CD14-positive monocyte (primary cell): ENCODE results near the gene CFAP157. TPM values are rescaled to one million over a fixed set of nuclear protein-coding genes. Genes with fewer than 3 reads are reported as not detected.

Source experiments
- DNase-seq, 3 donors: peaks; one replicate each; pipeline ENCODE4 v3.0.0-alpha.2; 2011 to 2022
- H2AFZ ChIP-seq: 2 replicates; pipeline ENCODE4 v1.6.0; 2012; ENCODE audit warnings: mild to moderate bottlenecking, low read depth, low read length, inconsistent platforms; ENCODE audit not compliant: insufficient read depth, poor library complexity, severe bottlenecking
- H3K27ac ChIP-seq, 2 donors: 1 replicate in 1 of 2; 2 replicates in 1 of 2; pipeline ENCODE4 v1.5.1; 2012 to 2013; ENCODE audit warnings: low read length in 2 of 2, control low read depth in 1 of 2, inconsistent platforms in 1 of 2, low read depth in 1 of 2, mild to moderate bottlenecking in 1 of 2
- H3K27me3 ChIP-seq, 2 donors: one replicate each; pipeline versions ENCODE4 v1.6.0 to v1.6.1; 2011 to 2013; ENCODE audit warnings: low read length in 2 of 2; ENCODE audit not compliant: control insufficient read depth in 2 of 2, insufficient read depth in 2 of 2
- H3K36me3 ChIP-seq, 2 donors: replicated peaks in 1 of 2; 1 replicate in 1 of 2; 2 replicates in 1 of 2; pipeline versions ENCODE4 v1.5.1 to v1.6.1; 2012 to 2013; ENCODE audit warnings: low read length in 2 of 2, control low read depth in 1 of 2, inconsistent platforms in 1 of 2, mild to moderate bottlenecking in 1 of 2; ENCODE audit not compliant: insufficient read depth in 2 of 2, control insufficient read depth in 1 of 2
- H3K4me1 ChIP-seq, 2 donors: 1 replicate in 1 of 2; 2 replicates in 1 of 2; pipeline versions ENCODE4 v1.5.1 to v1.6.1; 2012 to 2013; ENCODE audit warnings: low read length in 2 of 2, control low read depth in 1 of 2, inconsistent platforms in 1 of 2, mild to moderate bottlenecking in 1 of 2, moderate library complexity in 1 of 2; ENCODE audit not compliant: insufficient read depth in 2 of 2, control insufficient read depth in 1 of 2
- H3K4me2 ChIP-seq: replicated peaks from 2 replicates; pipeline ENCODE3; 2012; ENCODE audit warnings: low read length, moderate library complexity, mild to moderate bottlenecking; ENCODE audit not compliant: poor library complexity, severe bottlenecking; ENCODE audit errors: extremely low read depth
- H3K4me3 ChIP-seq, 3 experiments: fragments of 200-600 bp in 1 of 3; sonication (generic) in 1 of 3; replicated peaks in 1 of 3; 1 replicate in 2 of 3; 2 replicates in 1 of 3; pipeline ENCODE4 v1.5.1; 2011 to 2013; ENCODE audit warnings: low read length in 3 of 3, mild to moderate bottlenecking in 3 of 3, control low read depth in 2 of 3, low read depth in 2 of 3, inconsistent platforms in 1 of 3, moderate library complexity in 1 of 3
- H3K79me2 ChIP-seq: 2 replicates; pipeline ENCODE4 v1.6.0; 2012; ENCODE audit warnings: mild to moderate bottlenecking, control low read depth, inconsistent platforms, low read length, moderate library complexity; ENCODE audit not compliant: insufficient read depth
- H3K9ac ChIP-seq: 2 replicates; pipeline ENCODE4 v1.6.0; 2017; ENCODE audit warnings: low read length, mild to moderate bottlenecking; ENCODE audit not compliant: insufficient read depth, poor library complexity, severe bottlenecking
- H3K9me3 ChIP-seq, 2 donors: replicated peaks in 1 of 2; 1 replicate in 1 of 2; 2 replicates in 1 of 2; pipeline versions ENCODE4 v1.5.1 to v1.6.1; 2012 to 2013; ENCODE audit warnings: low read length in 2 of 2, control low read depth in 1 of 2; ENCODE audit not compliant: control insufficient read depth in 1 of 2, insufficient read depth in 1 of 2
- H4K20me1 ChIP-seq: 2 replicates; pipeline ENCODE4 v1.6.0; 2012; ENCODE audit warnings: mild to moderate bottlenecking, low read length, control low read depth, moderate library complexity; ENCODE audit not compliant: insufficient read depth
- H3K27ac Mint-ChIP-seq, 7 donors: one replicate each; pipeline ENCODE4 v1.8.0; 2020; ENCODE audit warnings: mild to moderate bottlenecking in 7 of 7, mixed read lengths in 7 of 7, moderate library complexity in 6 of 7, inconsistent platforms in 2 of 7
- H3K27me3 Mint-ChIP-seq, 3 donors: one replicate each; pipeline ENCODE4 v1.8.0; 2021 to 2022; ENCODE audit warnings: low read depth in 3 of 3, mild to moderate bottlenecking in 3 of 3, mixed read lengths in 3 of 3, moderate library complexity in 3 of 3, inconsistent platforms in 1 of 3
- H3K36me3 Mint-ChIP-seq, 2 donors: one replicate each; pipeline ENCODE4 v1.8.0; 2020; ENCODE audit warnings: mixed read lengths in 2 of 2, inconsistent platforms in 1 of 2, mild to moderate bottlenecking in 1 of 2
- H3K4me1 Mint-ChIP-seq: one replicate; pipeline ENCODE4 v1.8.0; 2020; ENCODE audit warnings: mild to moderate bottlenecking, mixed read lengths
- H3K4me3 Mint-ChIP-seq, 2 donors: one replicate each; pipeline ENCODE4 v1.8.0; 2020; ENCODE audit warnings: mild to moderate bottlenecking in 2 of 2, mixed read lengths in 2 of 2, moderate library complexity in 1 of 2
- H3K9me3 Mint-ChIP-seq, 7 donors: one replicate each; pipeline ENCODE4 v1.8.0; 2020 to 2022; ENCODE audit warnings: mixed read lengths in 7 of 7, mild to moderate bottlenecking in 6 of 7, moderate library complexity in 6 of 7, inconsistent platforms in 2 of 7
- CTCF ChIP-seq: fragments of 200-600 bp; IDR thresholded peaks from one replicate; pipeline ENCODE4 v1.8.0; 2022; ENCODE audit warnings: antibody characterized with exemption, mild to moderate bottlenecking
- WGBS: methylation state at CpG from one replicate; pipeline ENCODE4 v1.1.5; 2013; ENCODE audit warnings: missing lambda C conversion rate; ENCODE audit not compliant: insufficient coverage; 5-methylcytosine and 5-hydroxymethylcytosine counted together
- intact Hi-C, 2 donors: fragments of 100-400 bp; cut with micrococcal nuclease; formaldehyde crosslinking; loops; one replicate each; pipeline versions ENCODE4 v1.15.0 to v1.15.1; 2023
- polyA plus RNA-seq, 3 donors: library from polyadenylated mRNA; depleted of rRNA in 1 of 3; unstranded in 2 of 3; stranded (reverse) in 1 of 3; fragments of 300-500 nt in 2 of 3; fragments of >200 nt in 1 of 3; fragmentation: Illumina TruSeq in 2 of 3; gene quantifications; 1 replicate in 2 of 3; 2 replicates in 1 of 3; pipeline ENCODE4 v1.2.3, GENCODE V29; 2012 to 2021

The CFAP157 gene
- polyA plus RNA-seq, 3 donors = 0.06 to 0.09 TPM; not detected in 1

DNA sequence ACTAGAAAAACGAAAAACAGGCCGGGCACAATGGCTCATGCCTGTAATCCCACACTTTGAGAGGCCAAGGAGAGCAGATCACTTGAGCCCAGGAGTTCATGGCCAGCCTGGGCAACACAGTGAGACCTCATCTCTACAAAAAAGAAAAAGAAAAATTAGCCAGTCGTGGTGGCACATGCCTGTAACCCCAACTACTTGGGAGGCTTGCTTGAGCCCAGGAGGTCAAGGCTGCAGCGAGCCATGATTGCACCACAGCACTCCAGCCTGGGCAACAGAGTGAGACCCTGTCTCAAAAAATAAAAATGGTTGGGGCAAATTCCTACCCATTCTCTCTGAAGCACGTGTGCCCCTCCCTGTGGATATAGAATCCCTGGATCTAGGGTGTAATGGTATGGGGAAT, 8.4 kb upstream of the CFAP157 start:
- WGBS = 92% methylated on average over 2 of the region's 5 CpGs
- H3K4me1 Mint-ChIP-seq = peaks cover 16% of the 10 kb centered on the region
- H3K27ac Mint-ChIP-seq = peak overlapping the region in 1 of 7 donors; percentile 83
- H4K20me1 ChIP-seq = no peaks in the 10 kb centered on the region
- no peaks in the 10 kb centered on the region for H3K79me2 ChIP-seq
- H3K4me3 Mint-ChIP-seq = no peak overlapping the region
- H3K4me1 ChIP-seq = peaks cover 7 to 8% of the 10 kb centered on the region in 2 donors
- no peak overlapping the region for H3K4me2 ChIP-seq
- peaks cover 0 to 6% (median 1%) of the 10 kb centered on the region in 3 donors for H3K27me3 Mint-ChIP-seq
- no peaks in the 10 kb centered on the region for H3K9me3 ChIP-seq
- peaks cover 0 to 5% (median 2%) of the 10 kb centered on the region in 7 donors for H3K9me3 Mint-ChIP-seq
- no peaks in the 10 kb centered on the region for H3K36me3 ChIP-seq
- no peaks in the 10 kb centered on the region for H3K27me3 ChIP-seq
- H3K36me3 Mint-ChIP-seq = no peaks in the 10 kb centered on the region
- intact Hi-C loops = loop anchor here in 1 of 2 donors (10.0 kb wide), 1 partner anchor 94 kb away; no protein-coding TSS in a partner anchor
- H3K4me3 ChIP-seq = no peak overlapping the region
- H3K27ac ChIP-seq = no peak overlapping the region
- no peak overlapping the region for H2AFZ ChIP-seq
- no peak for TF ChIP-seq CTCF
- no peak for DNase-seq
- no peak overlapping the region for H3K9ac ChIP-seq

GRCh38 chr9:127698985-127699670, 7.7 kb upstream of the CFAP157 start:
- Histone ChIP-seq H3K27me3 (no peaks in the 10 kb centered on the region), H3K36me3 (no peaks in the 10 kb centered on the region), H3K9ac (peak overlapping the region; percentile 30), H3K9me3 (no peaks in the 10 kb centered on the region), H3K27ac (peak overlapping the region; percentile 71 to 82), H3K79me2 (no peaks in the 10 kb centered on the region), H3K4me2 (peak overlapping the region; percentile 48), H3K4me3 (peak overlapping the region in 1 of 3 experiments; percentile 27), H3K4me1 (peaks cover 7 to 8% of the 10 kb centered on the region in 2 donors), H4K20me1 (no peaks in the 10 kb centered on the region), H2AFZ (peak overlapping the region; percentile 77)
- Mint-ChIP-seq H3K9me3 (peaks cover 0 to 5% (median 2%) of the 10 kb centered on the region in 7 donors), H3K27ac (peak overlapping the region; percentile 83 to 93 (median 91)), H3K27me3 (peaks cover under 1 to 6% (median 3%) of the 10 kb centered on the region in 3 donors), H3K4me3 (peak overlapping the region; percentile 10 to 60), H3K36me3 (no peaks in the 10 kb centered on the region), H3K4me1 (peaks cover 16% of the 10 kb centered on the region)
- DNase-seq = peak; percentile 98 to 99 (median 98)
- intact Hi-C loops = loop anchor here in 1 of 2 donors (10.0 kb wide), 1 partner anchor 94 kb away; no protein-coding TSS in a partner anchor
- peak; percentile 52 for TF ChIP-seq CTCF
- 11% methylated on average over 39 of the region's 41 CpGs for WGBS
